Glutamatergic neuron (in vitro differentiated cells): ENCODE data around the gene MKNK2. TPM values are rescaled to one million over a fixed set of nuclear protein-coding genes. Genes with fewer than 3 reads are reported as not detected.
A peak's percentile ranks its signal among the peaks of the same experiment; 100 is the strongest.

ENCODE experiments used
- DNase-seq: peaks from one replicate; pipeline ENCODE4 v3.0.0; 2022
- H3K27ac Mint-ChIP-seq: one replicate; pipeline ENCODE4 v1.8.0; 2020; ENCODE audit warnings: mild to moderate bottlenecking, mixed read lengths, inconsistent platforms; ENCODE audit not compliant: unreplicated experiment
- H3K27me3 Mint-ChIP-seq: one replicate; pipeline ENCODE4 v1.8.0; 2020; ENCODE audit warnings: mild to moderate bottlenecking, moderate library complexity, mixed read lengths, inconsistent platforms; ENCODE audit not compliant: unreplicated experiment
- H3K36me3 Mint-ChIP-seq: one replicate; pipeline ENCODE4 v1.8.0; 2020; ENCODE audit warnings: mild to moderate bottlenecking, mixed read lengths, inconsistent platforms; ENCODE audit not compliant: unreplicated experiment
- H3K4me1 Mint-ChIP-seq: one replicate; pipeline ENCODE4 v1.8.0; 2020; ENCODE audit warnings: mild to moderate bottlenecking, low read depth, mixed read lengths, inconsistent platforms; ENCODE audit not compliant: unreplicated experiment
- H3K4me3 Mint-ChIP-seq: one replicate; pipeline ENCODE4 v1.8.0; 2020; ENCODE audit warnings: mild to moderate bottlenecking, mixed read lengths, inconsistent platforms; ENCODE audit not compliant: unreplicated experiment
- H3K9me3 Mint-ChIP-seq: one replicate; pipeline ENCODE4 v1.8.0; 2020; ENCODE audit warnings: mild to moderate bottlenecking, moderate library complexity, mixed read lengths, inconsistent platforms; ENCODE audit not compliant: unreplicated experiment
- total RNA-seq: library from RNA; stranded (reverse); fragmentation: NEBNext Ultra II Directional; extraction: Animal tissue kit (Norgen Biotek cat#: 25700); gene quantifications from one replicate; pipeline ENCODE4 v1.2.1, GENCODE V29; 2021; ENCODE audit not compliant: unreplicated experiment
- TF ChIP-seq, protein P1 (sequence below): fragments of 200-600 bp; sonication (generic); IDR thresholded peaks from one replicate; pipeline ENCODE4 v1.5.0; 2021; ENCODE audit not compliant: partially characterized antibody, unreplicated experiment

The MKNK2 gene
- total RNA-seq, 1 donor from 2014 or later: 149 TPM

DNA sequence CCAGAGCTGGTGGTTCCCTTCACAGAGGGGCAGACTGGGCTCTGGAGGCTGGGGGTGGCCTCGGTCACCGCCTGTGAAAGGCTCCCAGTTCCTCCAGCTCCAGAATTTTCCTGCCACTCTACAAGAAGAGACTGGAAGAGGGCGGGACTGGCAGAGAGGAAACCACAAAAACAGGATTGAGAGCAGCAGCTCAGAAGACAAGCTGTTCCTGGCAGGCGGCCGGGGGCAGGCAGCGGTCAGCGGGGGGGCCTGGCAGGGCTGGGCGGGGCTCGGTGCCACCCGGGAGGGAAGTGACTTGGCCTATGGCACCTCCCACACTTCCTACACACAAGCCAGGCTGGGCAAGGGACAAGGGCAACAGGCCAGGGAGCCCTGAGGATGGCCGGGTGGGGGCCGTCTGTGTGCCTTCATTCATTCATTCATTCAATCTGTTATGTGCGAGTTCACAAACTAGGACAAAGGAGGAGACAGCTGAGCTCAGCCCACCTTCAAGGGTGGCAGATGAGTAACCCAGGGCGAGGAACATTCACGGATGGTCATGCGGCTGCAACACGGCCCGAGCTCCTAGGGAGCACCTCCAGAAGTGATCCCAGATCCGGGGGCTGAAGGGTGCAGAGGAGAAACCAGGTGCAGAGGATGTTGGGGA is 18.6 kb downstream of the MKNK2 start:
- no peak overlapping the region for H3K4me3 Mint-ChIP-seq
- peak; percentile 16 for DNase-seq
- no peaks in the 10 kb centered on the region for H3K4me1 Mint-ChIP-seq
- TF ChIP-seq, protein P1, sequence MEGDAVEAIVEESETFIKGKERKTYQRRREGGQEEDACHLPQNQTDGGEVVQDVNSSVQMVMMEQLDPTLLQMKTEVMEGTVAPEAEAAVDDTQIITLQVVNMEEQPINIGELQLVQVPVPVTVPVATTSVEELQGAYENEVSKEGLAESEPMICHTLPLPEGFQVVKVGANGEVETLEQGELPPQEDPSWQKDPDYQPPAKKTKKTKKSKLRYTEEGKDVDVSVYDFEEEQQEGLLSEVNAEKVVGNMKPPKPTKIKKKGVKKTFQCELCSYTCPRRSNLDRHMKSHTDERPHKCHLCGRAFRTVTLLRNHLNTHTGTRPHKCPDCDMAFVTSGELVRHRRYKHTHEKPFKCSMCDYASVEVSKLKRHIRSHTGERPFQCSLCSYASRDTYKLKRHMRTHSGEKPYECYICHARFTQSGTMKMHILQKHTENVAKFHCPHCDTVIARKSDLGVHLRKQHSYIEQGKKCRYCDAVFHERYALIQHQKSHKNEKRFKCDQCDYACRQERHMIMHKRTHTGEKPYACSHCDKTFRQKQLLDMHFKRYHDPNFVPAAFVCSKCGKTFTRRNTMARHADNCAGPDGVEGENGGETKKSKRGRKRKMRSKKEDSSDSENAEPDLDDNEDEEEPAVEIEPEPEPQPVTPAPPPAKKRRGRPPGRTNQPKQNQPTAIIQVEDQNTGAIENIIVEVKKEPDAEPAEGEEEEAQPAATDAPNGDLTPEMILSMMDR: no peak
- H3K27ac Mint-ChIP-seq: no peak overlapping the region
- H3K27me3 Mint-ChIP-seq: peaks cover 2% of the 10 kb centered on the region
- H3K36me3 Mint-ChIP-seq: no peaks in the 10 kb centered on the region
- no peaks in the 10 kb centered on the region for H3K9me3 Mint-ChIP-seq

- Mint-ChIP-seq H3K27me3 (peaks cover 4% of the 10 kb centered on the region), H3K4me1 (no peaks in the 10 kb centered on the region), H3K4me3 (no peak overlapping the region), H3K9me3 (no peaks in the 10 kb centered on the region), H3K27ac (no peak overlapping the region), H3K36me3 (no peaks in the 10 kb centered on the region)
- no peak for DNase-seq
- TF ChIP-seq, protein P1: no peak
These were observed 23.7 kb downstream of the MKNK2 start for GRCh38 chr19:2027361-2027760.

DNA sequence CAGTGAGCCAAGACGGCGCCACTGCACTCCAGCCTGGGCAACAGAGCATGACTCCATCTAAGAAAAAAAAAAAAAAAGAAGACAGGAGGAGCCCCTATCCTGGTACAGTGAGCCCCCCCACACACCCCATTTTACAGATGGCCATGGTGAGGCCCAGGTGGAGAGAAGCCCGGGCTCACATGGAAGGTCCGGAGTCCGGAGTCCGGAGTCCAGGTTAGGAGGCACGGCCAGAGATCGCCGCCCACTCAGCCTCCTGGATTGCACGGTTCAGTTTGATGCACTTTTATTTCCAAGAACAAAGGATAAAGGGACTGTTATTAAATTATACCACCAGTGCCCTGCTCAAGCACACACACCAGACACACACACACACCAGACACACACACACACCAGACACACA is 24.3 kb downstream of the MKNK2 start:
- Mint-ChIP-seq H3K4me3 (no peak overlapping the region), H3K27me3 (peaks cover 4% of the 10 kb centered on the region), H3K4me1 (no peaks in the 10 kb centered on the region), H3K9me3 (no peaks in the 10 kb centered on the region), H3K27ac (no peak overlapping the region), H3K36me3 (no peaks in the 10 kb centered on the region)
- TF ChIP-seq, protein P1: no peak
- DNase-seq: no peak

DNA sequence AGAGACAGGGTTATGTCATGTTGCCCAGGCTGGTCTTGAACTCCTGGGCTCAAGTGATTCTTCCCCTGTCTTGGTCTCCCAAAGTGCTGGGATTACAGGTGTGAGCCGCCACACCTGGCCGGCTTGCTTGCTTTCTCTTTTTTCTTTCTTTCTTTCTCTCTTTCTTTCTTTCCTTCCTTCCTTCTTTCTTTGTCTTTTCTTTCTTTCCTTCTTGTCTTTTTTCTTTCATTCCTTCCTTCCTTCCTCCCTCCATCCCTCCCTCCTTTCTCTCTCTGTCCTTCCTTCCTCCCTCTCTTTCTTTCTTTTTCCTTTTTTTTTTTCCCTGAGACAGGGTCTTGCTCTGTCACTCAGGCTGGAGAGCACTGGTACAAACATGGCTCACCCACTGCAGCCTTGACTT is 28.8 kb downstream of the MKNK2 start:
- H3K4me1 Mint-ChIP-seq: no peaks in the 10 kb centered on the region
- DNase-seq: no peak
- H3K36me3 Mint-ChIP-seq: no peaks in the 10 kb centered on the region
- H3K27ac Mint-ChIP-seq: no peak overlapping the region
- peaks cover 4% of the 10 kb centered on the region for H3K27me3 Mint-ChIP-seq
- no peak overlapping the region for H3K4me3 Mint-ChIP-seq
- H3K9me3 Mint-ChIP-seq: no peaks in the 10 kb centered on the region
- TF ChIP-seq, protein P1: no peak

GRCh38 chr19:2021453-2022140 is 29.4 kb downstream of the MKNK2 start:
- Mint-ChIP-seq H3K27ac (no peak overlapping the region), H3K4me1 (no peaks in the 10 kb centered on the region), H3K4me3 (no peak overlapping the region), H3K27me3 (peaks cover 4% of the 10 kb centered on the region), H3K9me3 (no peaks in the 10 kb centered on the region), H3K36me3 (no peaks in the 10 kb centered on the region)
- no peak for DNase-seq
- TF ChIP-seq, protein P1: no peak
